GM19043 (cell line): ENCODE results near the gene INKA1.
A peak's percentile ranks its signal among the peaks of the same experiment; 100 is the strongest.
"Not testable (repeated sequence)": the region's sequence is repeated elsewhere in the genome, so short reads cannot be mapped to it uniquely, and the experiment has no call there.

Experiments
- ATAC-seq: cut with Tn5 transposase; IDR thresholded peaks from one replicate; pipeline ENCODE4 v1.9.1; 2021; ENCODE audit warnings: low read depth; ENCODE audit not compliant: unreplicated experiment

INKA1 gene

DNA sequence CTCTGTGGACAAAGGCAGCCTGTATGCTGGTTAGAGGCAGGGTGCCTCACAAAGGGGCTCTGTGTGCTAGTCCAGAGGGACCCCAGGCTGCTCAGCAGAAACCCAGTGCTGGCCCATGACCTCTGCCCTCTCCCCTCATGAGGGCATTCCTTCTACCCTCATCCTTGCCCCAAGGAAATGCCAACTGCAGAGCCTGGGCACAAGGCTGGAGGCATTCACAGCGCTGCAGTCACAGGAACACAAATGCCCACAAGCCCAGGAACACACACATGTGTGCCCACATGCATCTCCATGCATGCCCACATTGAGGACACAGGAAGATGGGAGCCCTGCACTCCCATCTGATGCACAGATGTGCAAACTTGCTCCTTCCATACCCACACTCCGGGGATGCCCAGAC, 3.8 kb downstream of the INKA1 start:
- no peak for ATAC-seq

DNA sequence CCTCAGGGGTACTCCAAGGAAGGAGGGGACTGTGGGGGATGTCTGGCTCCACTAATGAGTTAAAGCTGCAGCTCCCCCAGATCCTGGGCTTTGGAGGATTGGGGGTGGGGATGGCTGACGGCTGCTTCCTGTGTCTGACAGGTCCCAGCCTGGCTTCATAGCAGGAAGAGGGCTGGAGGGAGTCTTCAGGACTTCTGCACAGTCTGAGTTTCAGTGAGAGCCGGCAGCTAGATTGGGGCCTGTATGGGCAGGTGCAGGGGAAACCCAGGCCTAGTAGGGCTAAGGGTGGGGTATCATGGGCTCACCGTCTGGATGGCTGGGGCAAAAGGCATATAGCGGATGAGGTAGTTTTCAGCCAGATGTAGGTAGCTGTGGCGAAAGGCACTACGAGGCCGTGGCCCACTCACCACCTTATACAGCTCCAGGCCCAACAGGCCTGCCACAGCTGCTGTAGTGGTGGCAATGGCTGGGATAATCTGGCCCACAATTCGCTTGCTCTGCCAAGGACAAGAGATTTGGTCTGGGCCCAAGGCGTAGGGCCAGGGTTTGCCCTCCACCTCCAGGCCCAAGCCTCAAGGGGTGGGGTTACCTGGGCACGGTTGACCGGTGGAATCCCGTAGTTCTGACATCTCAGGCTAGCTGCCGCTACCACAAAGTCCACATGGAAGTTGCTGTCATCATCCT, 4.5 kb downstream of the INKA1 start:
- ATAC-seq = no peak

DNA sequence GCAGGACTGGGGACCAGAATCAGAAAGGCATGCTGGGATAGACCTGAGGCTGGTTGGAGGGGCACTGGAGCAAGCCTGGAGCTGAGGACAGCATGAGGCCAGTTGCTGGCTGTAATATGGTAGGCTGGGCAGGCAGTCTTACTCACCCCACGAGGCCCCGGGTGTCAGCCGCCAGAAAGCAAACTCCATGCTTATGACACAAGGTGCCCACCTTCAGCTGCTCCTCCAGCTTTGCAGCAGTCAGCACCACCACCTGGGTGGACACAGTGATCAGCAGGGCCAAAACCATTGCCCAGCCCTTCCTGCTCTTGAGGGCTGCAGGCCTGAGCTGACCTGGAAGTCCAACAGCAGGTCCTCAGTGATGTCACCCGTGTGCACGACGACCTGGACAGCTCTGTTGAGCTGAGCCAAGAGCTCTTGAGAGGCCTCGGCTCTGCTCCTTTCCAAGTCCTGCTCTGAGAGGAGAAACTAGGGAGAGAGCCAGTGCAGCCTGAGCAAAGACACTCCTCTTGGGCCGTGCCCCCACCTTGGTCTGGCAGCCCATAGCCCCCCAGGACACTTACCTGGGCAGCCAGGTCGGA, 9.9 kb downstream of the INKA1 start:
- ATAC-seq = no peak

DNA sequence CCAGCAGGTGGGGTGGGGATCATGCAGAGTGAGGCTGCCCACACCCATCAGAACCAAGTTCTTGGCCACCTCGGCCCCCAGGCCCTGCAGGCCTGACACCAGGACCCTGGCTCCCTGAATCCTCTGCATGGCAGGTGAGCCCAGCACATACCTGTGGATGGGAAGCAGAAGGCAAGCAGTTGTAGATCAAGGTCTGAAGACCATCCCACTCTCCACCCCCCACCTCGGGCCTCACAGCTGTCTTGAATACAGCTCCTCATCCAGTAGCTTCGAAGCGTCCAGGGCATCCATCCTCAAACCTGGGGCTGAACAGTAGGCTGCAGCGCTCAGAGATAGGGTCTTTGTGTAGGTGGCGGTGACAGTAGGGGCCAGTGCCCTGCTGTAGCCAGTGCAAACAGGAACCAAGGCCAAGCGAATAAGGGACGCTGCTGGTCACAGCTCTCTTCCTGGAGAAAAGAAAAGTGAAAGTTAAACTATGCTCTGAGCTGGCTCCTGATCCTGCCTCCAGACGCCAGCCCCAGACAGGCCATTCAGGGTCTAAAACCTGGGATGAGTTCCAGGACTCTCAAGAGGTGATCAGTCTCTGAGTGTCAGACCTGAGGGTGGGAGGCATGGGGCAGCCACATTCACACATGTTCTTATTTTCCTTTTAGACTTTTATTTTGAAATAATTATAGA, 10.6 kb downstream of the INKA1 start, which contains the start of gene UBA7:
TSS of gene UBA7 (minus strand) at position 457 of the 678 bp plus-strand sequence. CDS start at position 291, 166 bp downstream.
- peak; percentile 81 for ATAC-seq

DNA sequence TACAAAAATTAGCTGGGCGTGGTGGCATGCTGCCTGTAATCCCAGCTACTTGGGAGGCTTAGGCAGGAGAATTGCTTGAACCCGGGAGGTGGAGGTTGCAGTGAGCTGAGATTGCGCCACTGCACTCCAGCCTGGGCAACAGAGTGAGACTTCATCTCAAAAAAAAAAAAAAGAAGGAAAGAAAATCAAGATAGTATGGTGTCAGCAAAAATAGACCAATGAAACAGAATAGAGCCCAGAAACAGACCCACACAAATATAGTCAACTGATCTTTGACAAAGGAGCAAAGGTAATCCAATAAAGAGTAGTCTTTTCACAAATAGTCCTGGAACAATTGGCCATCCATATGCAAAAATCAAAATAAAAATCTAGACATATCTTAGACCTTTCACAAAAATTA, 20.1 kb downstream of the INKA1 start:
- ATAC-seq = not testable (repeated sequence)

DNA sequence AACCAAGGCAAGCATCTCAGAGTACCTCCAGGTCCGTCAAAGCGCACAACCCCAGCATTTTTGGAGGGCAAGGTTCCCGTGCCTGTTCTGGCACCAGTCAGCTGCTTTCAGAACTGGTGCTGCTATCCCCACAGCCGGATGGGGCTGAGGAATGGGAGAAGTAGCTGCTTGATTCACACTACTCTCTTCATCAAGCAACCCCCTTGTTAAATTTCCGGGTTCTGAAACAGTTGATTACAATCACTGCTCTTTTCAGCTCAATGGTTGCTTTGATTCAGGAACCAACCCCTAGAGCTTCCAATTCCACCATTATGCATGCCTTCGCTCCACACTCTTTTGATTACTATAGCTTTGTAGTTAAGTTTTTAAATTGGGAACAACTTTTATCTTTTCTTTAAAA, 23.0 kb downstream of the INKA1 start:
- ATAC-seq = no peak

DNA sequence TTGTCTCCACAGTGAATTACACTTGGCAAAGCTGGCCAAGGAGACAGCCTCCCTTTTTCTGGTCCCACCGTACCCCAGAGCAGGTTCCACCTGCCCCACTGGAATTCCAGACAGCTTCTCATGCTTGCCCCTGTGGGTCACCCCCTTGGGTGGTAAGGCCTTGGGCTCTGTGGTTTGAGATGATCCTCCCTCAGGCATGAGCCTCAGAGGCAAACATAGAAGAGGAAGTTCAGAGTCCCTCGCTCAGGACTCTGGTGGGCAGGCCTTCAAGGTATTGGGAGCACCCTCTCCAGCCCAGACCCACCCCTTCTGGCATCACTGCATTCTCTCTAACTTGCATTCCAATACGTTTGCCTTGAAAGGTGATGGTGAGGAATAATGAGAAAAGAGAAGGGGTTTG, 28.3 kb downstream of the INKA1 start:
- no peak for ATAC-seq

DNA sequence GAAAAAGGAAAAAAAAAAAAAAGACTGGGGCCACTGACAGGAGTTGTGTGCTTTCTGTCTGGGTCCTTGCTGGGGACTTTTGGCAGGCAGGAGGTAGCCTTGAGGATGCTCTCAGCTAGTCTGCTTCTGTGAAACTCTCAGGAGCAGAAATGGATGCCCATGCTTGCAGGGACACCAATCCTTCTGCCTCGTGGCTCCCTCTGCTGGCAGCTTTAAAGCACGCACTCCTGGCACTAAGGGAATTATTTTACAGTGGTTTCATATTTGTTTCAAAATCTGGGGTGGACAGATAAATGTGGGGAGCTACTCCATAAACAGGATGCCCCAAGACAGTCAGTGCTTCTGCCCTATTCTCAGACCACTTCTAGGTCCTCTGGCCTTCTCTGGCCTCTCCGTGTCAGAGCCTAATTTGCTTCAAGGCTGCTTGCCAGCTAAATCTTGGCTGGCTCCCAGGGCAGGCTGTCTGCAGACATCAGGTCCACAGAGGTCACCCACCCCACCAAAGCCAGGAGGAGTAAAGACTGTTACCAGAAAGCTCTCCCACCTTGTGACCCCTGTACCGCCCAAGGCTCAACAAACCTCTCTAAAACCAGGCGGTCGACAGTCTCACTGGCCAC, 36.2 kb downstream of the INKA1 start:
- ATAC-seq = no peak

DNA sequence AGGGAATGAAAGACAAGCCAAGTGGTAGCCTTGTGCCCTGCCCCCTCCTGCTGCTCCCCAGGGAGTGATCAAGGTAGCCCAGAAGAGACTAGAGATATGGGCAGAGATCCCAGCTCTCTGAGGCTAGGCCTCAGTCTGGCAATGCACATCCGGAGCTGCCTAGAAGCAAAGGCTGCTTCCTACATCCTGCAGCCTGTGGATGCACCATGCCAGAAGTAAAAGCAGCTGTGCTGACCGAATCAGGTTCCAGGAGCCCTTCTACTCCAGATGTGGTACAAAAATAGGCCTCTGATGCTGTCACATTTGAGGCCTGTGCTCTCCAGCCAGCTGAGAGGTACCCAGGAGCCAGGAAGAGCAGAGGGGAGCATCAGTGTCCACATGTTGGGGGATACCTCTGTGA, 37.3 kb downstream of the INKA1 start:
- ATAC-seq = no peak

DNA sequence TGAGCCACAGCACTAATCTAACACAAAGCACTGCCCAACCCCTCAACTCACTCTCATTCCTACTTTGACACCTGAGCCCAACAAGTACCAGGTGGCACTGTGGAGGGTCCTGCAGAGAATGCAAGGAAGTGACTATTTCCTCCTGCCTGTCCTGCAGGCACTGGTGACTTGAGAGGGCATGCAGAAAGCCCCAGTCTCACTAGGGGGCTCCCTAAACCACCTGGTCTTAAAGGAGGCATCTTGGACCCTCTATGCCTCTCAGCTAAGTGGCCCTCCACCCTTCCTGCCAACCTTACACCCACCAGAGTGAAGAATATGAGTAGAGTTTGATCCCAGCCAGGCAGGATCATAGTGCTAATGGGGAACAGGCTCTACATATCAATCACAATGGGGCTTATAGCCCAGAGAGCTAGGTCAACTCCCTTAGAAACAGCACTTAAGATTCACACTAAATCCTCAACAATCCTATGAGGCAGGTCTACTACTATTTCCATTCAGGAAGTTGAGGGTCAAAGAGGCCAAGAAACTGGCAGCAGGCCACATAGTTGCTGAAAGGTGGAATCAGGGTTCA, 38.1 kb downstream of the INKA1 start:
- ATAC-seq = no peak

DNA sequence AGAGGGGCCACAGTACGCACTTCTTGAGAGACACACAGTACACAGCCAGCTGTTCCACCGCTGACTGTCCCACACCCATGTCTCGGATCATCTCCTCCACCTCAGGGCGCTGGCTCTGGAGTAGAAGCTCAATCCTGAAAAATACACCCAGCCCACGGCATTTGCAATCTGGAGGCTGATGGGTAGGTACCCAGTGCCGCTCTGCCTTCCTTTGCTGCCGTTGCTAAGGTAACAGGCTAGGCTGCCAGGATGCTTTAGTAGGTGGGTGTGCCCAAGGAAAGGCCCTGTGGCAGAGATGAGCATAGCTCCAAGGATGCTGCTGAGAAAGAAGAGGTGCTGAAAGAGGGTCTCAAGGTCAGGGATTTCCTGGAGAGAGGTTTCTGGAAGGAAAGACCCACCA, 38.7 kb downstream of the INKA1 start:
- no peak for ATAC-seq

DNA sequence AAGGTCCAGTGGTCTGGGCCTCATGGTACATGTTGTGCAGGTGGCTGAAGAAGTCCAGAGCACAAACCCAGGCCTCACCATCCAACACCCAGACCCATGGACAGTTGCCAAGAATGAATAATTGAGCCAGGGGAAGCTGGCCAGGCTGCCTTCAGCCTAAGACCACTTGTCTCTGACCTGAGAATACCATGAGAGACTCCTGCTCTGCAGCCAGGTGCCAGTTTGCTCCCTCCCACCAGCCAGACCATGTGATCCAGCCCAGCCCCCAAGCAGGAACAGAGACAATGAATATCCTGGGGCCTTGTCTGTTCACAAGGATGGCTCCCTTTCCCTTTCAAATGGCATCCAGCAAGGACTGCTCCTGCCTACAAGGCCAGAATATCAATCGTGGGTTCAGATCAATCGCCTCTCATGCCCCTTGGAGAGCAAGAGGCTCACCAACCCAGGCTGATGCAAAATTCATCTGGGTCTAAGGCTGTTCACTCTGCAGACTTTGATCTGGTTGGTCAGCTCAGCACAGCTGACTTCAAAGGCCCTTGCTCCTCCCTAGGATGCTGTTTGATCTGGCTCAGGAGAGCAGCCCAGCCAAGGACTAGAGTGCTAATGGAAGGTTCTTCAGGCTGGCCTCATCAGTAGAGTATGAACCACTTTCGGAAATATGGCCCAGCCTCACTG, 39.9 kb downstream of the INKA1 start:
- ATAC-seq = no peak

DNA sequence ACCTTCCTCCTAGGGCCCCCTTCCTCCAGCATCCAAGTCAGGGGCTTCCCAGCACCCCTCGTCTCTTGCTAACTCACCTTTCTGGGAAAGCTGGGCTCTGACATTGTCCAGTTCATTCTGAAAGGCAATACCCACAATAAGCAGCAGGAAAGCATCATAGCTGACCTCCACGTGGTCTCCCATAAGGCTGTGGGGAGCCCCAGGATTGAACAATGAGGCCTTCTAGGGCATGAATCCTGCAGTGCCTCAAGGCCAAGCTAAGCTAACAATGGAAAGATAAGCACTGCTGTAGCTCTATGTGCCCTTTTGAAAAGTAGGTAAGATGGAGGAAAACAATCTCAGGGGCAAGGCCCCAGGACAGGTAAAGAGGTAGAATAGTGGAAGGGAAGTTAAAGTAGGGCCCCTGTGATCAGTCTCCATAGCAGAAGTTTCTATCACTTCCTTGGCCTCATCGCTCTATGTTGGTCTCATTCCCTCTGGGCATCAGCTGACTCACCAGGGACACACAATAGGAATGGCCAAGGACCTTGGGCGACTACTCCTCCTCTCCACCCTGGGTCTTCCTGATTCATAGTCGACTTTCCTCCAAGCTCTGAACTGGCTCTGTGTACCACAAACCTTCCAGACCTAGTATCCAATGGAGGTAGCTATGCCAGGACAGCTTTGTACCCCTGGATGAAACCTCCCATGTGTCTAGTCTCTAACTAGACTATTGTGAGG, 41.6 kb downstream of the INKA1 start:
- ATAC-seq = no peak

DNA sequence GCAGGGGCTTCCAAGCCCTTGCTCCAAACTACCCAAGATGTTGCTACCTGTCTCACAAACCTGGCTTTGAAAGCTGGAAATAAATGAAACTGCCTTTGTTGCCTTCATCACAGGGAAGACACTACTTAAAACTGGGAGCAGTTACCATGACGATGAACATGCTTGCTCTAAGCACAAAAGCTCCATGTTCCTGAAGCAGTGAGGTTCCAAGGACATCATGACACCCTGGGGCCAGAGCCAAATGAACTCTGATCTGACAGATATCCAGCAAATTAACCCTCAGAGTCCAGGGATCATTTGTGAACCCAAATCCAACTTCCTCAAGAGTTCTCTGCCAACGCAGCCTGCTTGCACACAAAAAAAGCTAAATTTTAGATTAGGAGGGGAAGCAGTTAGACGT, 42.6 kb downstream of the INKA1 start:
- ATAC-seq = no peak
